ENCODE measurements around the gene GLB1L2. TPM values are rescaled to one million over a fixed set of nuclear protein-coding genes. Genes with fewer than 3 reads are reported as not detected.

GLB1L2 gene
- total and polyA plus RNA-seq, 2 of the 13 experiments (the other 11 are each of a cell fraction or from before 2014, with no cell fraction given): 0.59 to 0.69 TPM

- TF ChIP-seq HNRNPLL (IDR thresholded peaks at IDR 0.05; ENCODE audit: low read depth, low read length, poor library complexity, severe bottlenecking) (peak; percentile 71), TFE3 (CRISPR knock-in tag; IDR thresholded peaks at IDR 0.05) (no peak), SRF (IDR thresholded peaks at IDR 0.05; ENCODE audit: low read depth, low read length) (no peak), SKI (IDR thresholded peaks at IDR 0.05; ENCODE audit: partially characterized antibody) (no peak), ZNF543 (CRISPR knock-in tag; IDR thresholded peaks at IDR 0.05) (no peak), GATA4 (IDR thresholded peaks at IDR 0.05; ENCODE audit: borderline replicate concordance, low read depth) (no peak), MBD4 (IDR thresholded peaks at IDR 0.05; ENCODE audit: borderline replicate concordance, low read length) (no peak), KDM5B (CRISPR knock-in tag; IDR thresholded peaks at IDR 0.05; ENCODE audit: borderline replicate concordance) (no peak), ZNF546 (CRISPR knock-in tag; conservative IDR thresholded peaks at IDR 0.05) (0 out of 2 replicates have a peak, but pooled peaks have one; percentile 49), ZNF616 (CRISPR knock-in tag; IDR thresholded peaks at IDR 0.05; ENCODE audit: low read depth) (no peak), TARDBP (CRISPR knock-in tag; IDR thresholded peaks at IDR 0.05) (no peak)
Measured at GRCh38 chr11:134331354-134332188, at the start of gene GLB1L2 (continued).
